K562 (cell line): ENCODE measurements around the gene PTPRE. TPM values are rescaled to one million over a fixed set of nuclear protein-coding genes. Genes with fewer than 3 reads are reported as not detected.

Experiments used
- ATAC-seq: fragments of 200-7000 bp; cut with Tn5 transposase; 3 replicates; pipeline ENCODE4 v1.9.1; 2020; ENCODE audit warnings: moderate library complexity
- BruUV-seq: library from RNA; stranded (reverse); fragments of 400-500 nt; replicated peaks from 2 replicates; lab custom pipeline; 2021; lab: Mats Ljungman, UMichigan
- CTCF ChIA-PET: fragments of 300-600 bp; formaldehyde crosslinking; extraction: SDS; loops from one replicate; lab custom pipeline; 2021; ENCODE audit warnings: low intra/inter-chr PET ratio; lab: Yijun Ruan, JAX
- POLR2A ChIA-PET: fragments of 300-600, 350-650 bp; sonication (Branson Sonifier 250); formaldehyde crosslinking; extraction: SDS; loops from one replicate; lab custom pipeline; 2021; ENCODE audit warnings: antibody characterized with exemption, inconsistent platforms; lab: Yijun Ruan, JAX
- DNase-seq, 4 experiments: peaks; one replicate each; pipeline versions ENCODE4 v3.0.0 to v3.0.0-alpha.2; 2011 to 2018; ENCODE audit warnings: low spot score in 3 of 4, mixed read lengths in 3 of 4; ENCODE audit errors: extremely low read depth in 1 of 4
- FAIRE-seq: peaks from 2 replicates; lab custom pipeline; 2011; peaks lifted over from hg19 to GRCh38; lab: Jason Lieb, UNC
- H2AFZ ChIP-seq: 2 replicates; pipeline ENCODE4 v1.6.0; 2011; ENCODE audit warnings: low read depth, low read length, control low read depth, inconsistent platforms
- H3K27ac ChIP-seq: fragments of 200-600 bp; 3 replicates; pipeline ENCODE4 v1.8.0; 2011; ENCODE audit warnings: low read depth, mild to moderate bottlenecking, control low read depth, inconsistent platforms, low read length, moderate library complexity, mixed read lengths; ENCODE audit errors: extremely low read depth
- H3K27me3 ChIP-seq, 2 experiments: fragments of 300-600 bp in 1 of 2; 2 replicates in 1 of 2; 3 replicates in 1 of 2; pipeline versions ENCODE4 v1.6.0 to v1.8.0; 2011; ENCODE audit warnings: inconsistent platforms in 2 of 2, low read length in 2 of 2, mild to moderate bottlenecking in 1 of 2, mixed read lengths in 1 of 2, moderate library complexity in 1 of 2; ENCODE audit not compliant: control insufficient read depth in 2 of 2, insufficient read depth in 2 of 2
- H3K36me3 ChIP-seq: fragments of 300-600 bp; 3 replicates; pipeline ENCODE4 v1.8.0; 2011; ENCODE audit warnings: mild to moderate bottlenecking, low read length, inconsistent platforms; ENCODE audit not compliant: control insufficient read depth, insufficient read depth
- H3K4me1 ChIP-seq, 2 experiments: fragments of 200-600 bp in 1 of 2; replicated peaks in 1 of 2; 2 replicates in 1 of 2; 3 replicates in 1 of 2; pipeline versions ENCODE4 v1.5.1 to v1.8.0; 2011; ENCODE audit warnings: inconsistent platforms in 2 of 2, low read length in 2 of 2, mild to moderate bottlenecking in 1 of 2, mixed read lengths in 1 of 2, moderate library complexity in 1 of 2; ENCODE audit not compliant: control insufficient read depth in 2 of 2, insufficient read depth in 2 of 2
- H3K4me2 ChIP-seq: 2 replicates; pipeline ENCODE4 v1.6.1; 2011; ENCODE audit warnings: low read length, control low read depth, inconsistent platforms, mixed read lengths; ENCODE audit not compliant: insufficient read depth
- H3K4me3 ChIP-seq: fragments of 200-600 bp; sonication (generic), shearing (Covaris generic); 2 replicates; pipeline ENCODE4 v1.5.1; 2016; ENCODE audit warnings: control low read depth, inconsistent platforms
- H3K79me2 ChIP-seq: fragments of 200-600 bp; 3 replicates; pipeline ENCODE4 v1.8.0; 2011; ENCODE audit warnings: low read length, inconsistent platforms; ENCODE audit not compliant: control insufficient read depth, insufficient read depth
- H3K9ac ChIP-seq, 2 experiments: 2 replicates each; pipeline versions ENCODE4 v1.6.0 to v1.6.1; 2011; ENCODE audit warnings: low read depth in 2 of 2, low read length in 2 of 2, control low read depth in 1 of 2, inconsistent platforms in 1 of 2, mild to moderate bottlenecking in 1 of 2, mixed read lengths in 1 of 2; ENCODE audit not compliant: insufficient read depth in 1 of 2
- H3K9me1 ChIP-seq: one replicate; pipeline ENCODE4 v1.6.0; 2011; ENCODE audit warnings: inconsistent platforms, mild to moderate bottlenecking, low read length, moderate library complexity; ENCODE audit not compliant: control insufficient read depth, insufficient read depth
- H3K9me3 ChIP-seq: replicated peaks from 2 replicates; pipeline ENCODE4 v1.5.1; 2011; ENCODE audit warnings: low read depth, low read length, inconsistent platforms; ENCODE audit not compliant: control insufficient read depth, insufficient read depth
- H4K20me1 ChIP-seq: replicated peaks from 2 replicates; pipeline ENCODE4 v1.6.1; 2011; ENCODE audit warnings: low read length, inconsistent platforms, mixed read lengths; ENCODE audit not compliant: control insufficient read depth, insufficient read depth
- ARID3A ChIP-seq: IDR thresholded peaks from 2 replicates; pipeline ENCODE4 v1.6.1; 2012; ENCODE audit warnings: low read depth, low read length, improper control_type of control experiment, borderline replicate concordance
- CTCFL ChIP-seq: IDR thresholded peaks from 2 replicates; pipeline ENCODE4 v1.6.1; 2011; ENCODE audit warnings: borderline replicate concordance, low read depth, mild to moderate bottlenecking, moderate library complexity, low read length; ENCODE audit not compliant: insufficient read depth, poor library complexity, severe bottlenecking
- DDX20 ChIP-seq: fragments of 450-650 bp; IDR thresholded peaks from 2 replicates; pipeline ENCODE4 v1.6.1; 2016; ENCODE audit warnings: missing genetic modification characterization, low read depth, mild to moderate bottlenecking, missing compliant biosample characterization, moderate library complexity
- HDGF ChIP-seq: fragments of 450-650 bp; IDR thresholded peaks from 2 replicates; pipeline ENCODE4 v1.6.1; 2016
- HMGN3 ChIP-seq: IDR thresholded peaks from 2 replicates; pipeline ENCODE4 v1.6.1; 2011; ENCODE audit warnings: borderline replicate concordance, low read depth, mild to moderate bottlenecking, mixed read lengths, low read length; ENCODE audit not compliant: insufficient read length; ENCODE audit errors: extremely low read depth
- ID3 ChIP-seq, 2 experiments: fragments of 250-450 bp in 1 of 2; fragments of 450-650 bp in 1 of 2; sonication (Bioruptor Pico) in 1 of 2; IDR thresholded peaks; 2 replicates each; pipeline versions ENCODE4 v1.6.1 to v1.8.0; 2016 to 2021; ENCODE audit warnings: mild to moderate bottlenecking in 2 of 2, moderate library complexity in 2 of 2, missing compliant biosample characterization in 1 of 2, missing genetic modification characterization in 1 of 2
- MTA1 ChIP-seq: fragments of 450-650 bp; IDR thresholded peaks from 2 replicates; pipeline ENCODE4 v1.6.1; 2017; ENCODE audit warnings: borderline replicate concordance
- NCOR1 ChIP-seq: fragments of 450-650 bp; IDR thresholded peaks from 2 replicates; pipeline ENCODE4 v1.6.1; 2016; ENCODE audit warnings: mild to moderate bottlenecking, moderate library complexity
- RB1 ChIP-seq: fragments of 450-650 bp; IDR thresholded peaks from 2 replicates; pipeline ENCODE4 v1.6.1; 2017; ENCODE audit warnings: low read depth, mild to moderate bottlenecking
- RNF219 ChIP-seq: fragments of 250-450 bp; sonication (Bioruptor Pico); IDR thresholded peaks from 2 replicates; pipeline ENCODE4 v1.5.0; 2022; ENCODE audit warnings: mild to moderate bottlenecking
- SMAD4 ChIP-seq: fragments of 250-450 bp; sonication (Bioruptor Pico); conservative IDR thresholded peaks from 2 replicates; pipeline ENCODE4 v1.8.0; 2021; ENCODE audit warnings: inconsistent platforms, mild to moderate bottlenecking, moderate library complexity
- TCFL5 ChIP-seq: fragments of 250-450 bp; sonication (Bioruptor Pico); conservative IDR thresholded peaks from 2 replicates; pipeline ENCODE4 v1.6.1; 2021; ENCODE audit warnings: mild to moderate bottlenecking, moderate library complexity, matching md5 sums
- WGBS: fragments of 100-300 bp; shearing (Covaris generic); methylation state at CpG from one replicate; pipeline ENCODE4 v1.1.6; 2016; ENCODE audit warnings: low coverage, mixed read lengths; ENCODE audit not compliant: insufficient coverage; ENCODE audit errors: missing lambda C conversion rate; 5-methylcytosine and 5-hydroxymethylcytosine counted together
- in situ Hi-C: fragments of 300-500 bp; cut with MboI; formaldehyde crosslinking; loops from 4 replicates; pipeline ENCODE4 v1.15.0; 2018; ENCODE audit warnings: inconsistent platforms, mixed read lengths
- intact Hi-C: fragments of 100-400 bp; cut with micrococcal nuclease; formaldehyde crosslinking; loops from 2 replicates; pipeline ENCODE4 v1.14.2; 2022
- polyA plus RNA-seq, 8 experiments: library from polyadenylated mRNA; depleted of rRNA in 4 of 8; stranded (reverse) in 5 of 8; unstranded in 3 of 8; fragments of >200 nt; fragmentation: Nextera tagmentation in 2 of 8; fragmentation: Illumina TruSeq in 1 of 8; extraction: Ambion mirVana in 2 of 8; extraction: Trizol in 1 of 8; gene quantifications; 2 replicates each; pipeline versions ENCODE4 v1.2.1 to v1.2.3, GENCODE V29; 2011 to 2014; ENCODE audit warnings: inconsistent platforms in 1 of 8, missing spikeins in 1 of 8
- total RNA-seq, 7 experiments: library from RNA; depleted of rRNA in 6 of 7; stranded (reverse); fragments of >200 nt in 6 of 7; fragmentation: Illumina TruSeq in 2 of 7; extraction: Trizol in 2 of 7; gene quantifications; 2 replicates each; pipeline versions ENCODE4 v1.2.1 to v1.2.3, GENCODE V29; 2011 to 2021; ENCODE audit warnings: low replicate concordance in 1 of 7

PTPRE gene
- total and polyA plus RNA-seq, 9 of the 15 experiments (the other 6 are each of a cell fraction or from before 2014, with no cell fraction given) = 0.01 to 0.13 (median 0.04) TPM; not detected in 4

GRCh38 chr10:128068398-128069285, 161.7 kb downstream of the PTPRE start:
- Histone ChIP-seq H3K27ac (no peak overlapping the region), H3K79me2 (no peaks in the 10 kb centered on the region), H3K9ac (no peak overlapping the region), H3K27me3 (peaks cover 3 to 34% of the 10 kb centered on the region in 2 experiments; a peak in 4 of 5 replicates), H3K36me3 (no peaks in the 10 kb centered on the region; the same call in 2 of the 3 replicates), H3K9me1 (no peaks in the 10 kb centered on the region), H3K4me3 (no peak overlapping the region), H4K20me1 (no peaks in the 10 kb centered on the region), H3K9me3 (no peaks in the 10 kb centered on the region), H3K4me1 (peaks cover 0 to 5% of the 10 kb centered on the region in 2 experiments; a peak in 2 of 5 replicates), H3K4me2 (no peak overlapping the region), H2AFZ (no peak overlapping the region)
- CTCF ChIA-PET = interaction anchor here (0.6 to 2.0 kb wide), 2 partner anchors 33 to 161 kb away, joined by 3 to 10 read pairs; partner anchors contain the start of gene PTPRE
- BruUV-seq = no TSS peak
- in situ Hi-C loops (no loop called here), intact Hi-C loops (loop anchor here (1.0 to 10.0 kb wide), 2 partner anchors 33 to 54 kb away; no protein-coding TSS in a partner anchor)
- FAIRE-seq (no peak), DNase-seq (no peak), ATAC-seq (no peak)
- WGBS = 23% methylated on average over 13 of the region's 19 CpGs
- TF ChIP-seq NCOR1 (no peak), HMGN3 (no peak), SMAD4 (no peak), ARID3A (no peak), RB1 (no peak), CTCFL (no peak), DDX20 (tag) (no peak), TCFL5 (CRISPR knock-in tag) (no peak), RNF219 (CRISPR knock-in tag) (no peak), HDGF (no peak), ID3 (CRISPR knock-in tag; IDR thresholded peaks at IDR 0.05) (no peak), ID3 (tag; IDR thresholded peaks at IDR 0.05) (no peak), MTA1 (no peak)
- POLR2A ChIA-PET = interaction anchor here (0.6 kb wide), 1 partner anchor 18 kb away, joined by 3 read pairs; no protein-coding TSS in a partner anchor
